GM12872 (cell line): ENCODE measurements around the gene TMEM11.

Experiments
- CTCF ChIP-seq: IDR thresholded peaks from 3 replicates; pipeline ENCODE4 v1.5.1; 2011; ENCODE audit warnings: low read depth, mild to moderate bottlenecking, low read length, moderate library complexity; ENCODE audit not compliant: insufficient read depth

The TMEM11 gene

GRCh38 chr17:21247552-21248258 lies 33.7 kb upstream of the TMEM11 start:
- no peak for TF ChIP-seq CTCF

GRCh38 chr17:21246698-21247097 lies 32.7 kb upstream of the TMEM11 start:
- TF ChIP-seq CTCF, result no peak

DNA sequence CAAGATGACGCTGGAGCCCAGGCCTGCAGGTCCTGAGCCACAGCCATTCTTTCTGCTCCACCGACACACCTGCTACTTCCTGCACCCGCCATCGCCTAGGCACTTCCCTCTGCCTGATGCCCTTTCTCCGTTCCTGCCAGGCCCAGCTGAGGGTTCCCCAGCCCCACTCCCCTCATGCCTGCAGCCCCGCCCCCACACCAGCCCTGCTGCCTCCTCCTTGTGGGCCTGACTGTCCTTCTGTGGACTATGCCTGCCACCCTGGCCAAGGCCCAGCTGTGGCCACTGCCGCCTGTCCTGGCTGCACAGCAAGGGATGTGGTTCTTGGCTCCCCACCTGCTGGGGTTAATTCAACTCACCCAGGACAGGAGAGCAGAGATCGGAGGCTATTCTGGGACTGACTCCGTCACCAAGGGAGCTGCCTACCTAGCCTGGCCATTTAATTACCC lies 31.7 kb upstream of the TMEM11 start:
- no peak for TF ChIP-seq CTCF

DNA sequence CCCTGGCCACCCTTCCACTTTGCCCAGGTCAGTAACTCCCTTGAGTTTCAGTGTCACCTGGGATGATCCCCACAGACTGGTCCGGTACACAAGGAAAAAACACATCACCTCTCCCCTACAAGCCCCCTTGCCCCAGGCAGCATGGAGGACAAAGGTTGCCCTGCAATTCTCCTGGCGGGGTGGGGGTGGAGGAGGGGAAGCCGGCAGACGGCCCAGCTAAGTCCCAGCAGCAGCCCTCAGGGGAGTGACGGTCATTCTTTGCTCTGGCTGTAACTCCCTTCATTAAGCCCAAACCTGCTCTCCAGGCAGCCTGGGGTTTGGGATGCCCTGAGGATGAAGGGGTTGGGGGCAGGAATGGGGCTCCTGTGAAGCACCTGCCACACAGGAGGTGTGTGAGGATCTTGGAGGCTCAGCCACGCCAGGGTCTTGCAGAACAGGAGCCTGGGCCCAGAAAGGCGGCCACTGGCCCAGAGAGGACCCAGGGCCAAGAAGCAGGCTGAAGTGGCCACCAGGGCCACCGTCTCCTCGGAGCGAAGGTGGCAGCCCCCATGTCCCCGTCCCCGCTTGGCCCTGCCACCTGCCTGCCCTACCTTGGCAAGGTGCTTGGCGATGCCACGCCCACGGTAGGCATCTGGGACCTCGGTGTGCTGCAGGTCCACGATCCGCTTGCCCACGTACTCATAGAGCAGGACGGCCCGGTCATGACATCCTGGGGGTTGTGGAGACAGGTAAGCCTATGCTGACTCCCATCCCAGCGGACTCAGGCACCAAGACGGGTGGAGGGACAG lies 29.7 kb upstream of the TMEM11 start:
- no peak for TF ChIP-seq CTCF

DNA sequence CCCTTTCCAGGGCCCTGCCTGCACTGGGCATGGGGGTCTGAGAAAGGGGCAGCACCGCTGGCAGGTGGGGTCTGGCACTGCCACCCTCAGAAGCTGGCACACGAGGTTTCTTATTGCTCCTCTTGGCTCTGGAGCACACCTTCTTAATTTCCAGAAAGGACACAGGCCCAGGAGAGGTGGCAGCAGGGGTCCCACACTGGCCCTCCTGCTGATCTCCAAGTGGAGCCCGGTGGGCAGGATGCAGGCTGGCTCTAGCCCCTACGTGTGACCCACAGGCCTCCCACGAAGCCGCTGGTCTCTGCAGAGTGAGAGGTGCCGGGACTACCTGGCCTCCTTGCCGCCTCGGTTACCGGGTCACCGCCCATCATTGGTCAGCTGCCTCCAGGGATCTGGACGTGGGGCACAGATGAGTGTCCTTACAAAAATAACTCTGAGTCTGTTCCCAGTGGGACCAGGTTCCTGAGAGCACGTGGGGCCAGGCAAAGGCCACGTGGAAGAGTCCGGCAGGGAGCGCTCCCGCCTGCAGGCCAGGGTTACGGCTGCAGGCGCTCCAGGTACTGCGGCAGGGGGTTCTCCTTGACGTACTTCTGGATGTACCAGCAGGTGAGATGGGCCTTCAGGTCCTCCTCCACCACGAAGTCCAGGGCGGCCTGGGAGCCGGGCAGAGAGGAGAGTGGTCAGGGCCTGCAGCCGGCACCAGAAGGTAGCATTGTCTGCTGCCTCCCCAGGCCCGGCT lies 29.0 kb upstream of the TMEM11 start:
- no peak for TF ChIP-seq CTCF

DNA sequence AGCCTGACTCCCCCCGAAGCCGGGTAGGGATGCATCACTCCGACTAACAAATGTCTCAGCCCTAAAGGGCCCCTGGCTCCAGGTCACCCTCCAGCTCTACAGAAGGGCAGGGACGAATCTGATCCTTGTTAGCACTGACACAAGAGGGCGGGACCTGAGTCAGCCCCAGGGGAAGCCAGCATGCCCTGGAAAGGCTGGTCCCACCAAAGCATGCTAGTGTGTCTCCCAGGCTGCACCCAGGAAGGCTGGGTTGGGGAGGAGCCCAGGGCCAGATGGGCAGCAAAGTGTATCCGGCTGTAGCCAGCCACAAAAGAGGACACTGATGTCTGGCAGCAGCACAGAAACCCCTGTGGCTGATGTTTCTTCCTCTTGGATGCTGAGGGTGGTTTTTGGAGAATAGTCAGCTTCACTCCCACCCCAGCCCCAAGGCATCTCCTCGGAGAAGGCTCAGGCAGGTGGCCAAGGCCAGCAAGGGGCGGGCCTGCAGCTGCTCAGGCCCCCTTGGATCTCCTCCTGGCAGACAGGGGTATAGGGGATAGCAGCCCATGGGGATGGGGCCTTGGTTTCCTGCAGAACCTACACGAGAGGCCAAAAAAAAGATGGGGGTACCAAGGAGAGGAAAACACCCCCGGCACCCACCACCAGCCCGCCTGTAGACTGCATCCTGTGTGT lies 28.2 kb upstream of the TMEM11 start:
- no peak for TF ChIP-seq CTCF

GRCh38 chr17:21241564-21241963 lies 27.6 kb upstream of the TMEM11 start:
- no peak for TF ChIP-seq CTCF
